Adrenal gland (tissue), 12 donors: ENCODE results near the gene HEATR5B. TPM values are rescaled to one million over a fixed set of nuclear protein-coding genes. Genes with fewer than 3 reads are reported as not detected.

Experiments used
- DNase-seq, 7 donors: peaks; one replicate each; pipeline ENCODE4 v3.0.0-alpha.2; 2019 to 2020
- H3K27ac ChIP-seq, 5 donors: fragments of 200-600 bp; sonication (generic) in 4 of 5; 1 replicate in 3 of 5; 2 replicates in 2 of 5; pipeline versions ENCODE4 v1.5.1 to v1.8.0; 2016 to 2020; ENCODE audit warnings: mild to moderate bottlenecking in 1 of 5
- H3K27me3 ChIP-seq: fragments of 200-600 bp; 2 replicates; pipeline ENCODE4 v1.8.0; 2021
- H3K36me3 ChIP-seq, 2 donors: fragments of 200-600 bp; replicated peaks in 1 of 2; 1 replicate in 1 of 2; 2 replicates in 1 of 2; pipeline versions ENCODE4 v1.5.1 to v1.8.0; 2018 to 2022
- H3K4me1 ChIP-seq, 2 donors: fragments of 200-600 bp; replicated peaks in 1 of 2; 1 replicate in 1 of 2; 2 replicates in 1 of 2; pipeline versions ENCODE4 v1.5.1 to v1.8.0; 2018 to 2021
- H3K4me3 ChIP-seq, 4 donors: fragments of 200-600 bp; sonication (generic) in 3 of 4; one replicate each; pipeline ENCODE4 v1.5.1; 2016 to 2018
- H3K9me3 ChIP-seq, 3 donors: fragments of 200-600 bp; sonication (generic) in 1 of 3; replicated peaks in 1 of 3; 1 replicate in 2 of 3; 2 replicates in 1 of 3; pipeline versions ENCODE4 v1.5.1 to v1.8.0; 2016 to 2021
- CTCF ChIP-seq, 6 experiments: fragments of 450-650 bp in 4 of 6; fragments of 200-600 bp in 2 of 6; sonication (generic) in 1 of 6; IDR thresholded peaks; 1 replicate in 5 of 6; 2 replicates in 1 of 6; pipeline versions ENCODE4 v1.5.1 to v1.8.0; 2016 to 2021; ENCODE audit warnings: antibody characterized with exemption in 6 of 6, mild to moderate bottlenecking in 2 of 6, moderate library complexity in 1 of 6
- POLR2A ChIP-seq, 2 donors: fragments of 450-650 bp; IDR thresholded peaks; one replicate each; pipeline ENCODE4 v1.6.1; 2017; ENCODE audit warnings: antibody characterized with exemption in 2 of 2, mild to moderate bottlenecking in 2 of 2, moderate library complexity in 1 of 2
- WGBS, 4 donors: extraction: QIAGEN DNeasy Blood & Tissue Kit in 2 of 4; methylation state at CpG; one replicate each; pipeline versions ENCODE4 v1.1.5 to v1.1.7; 2013 to 2017; 5-methylcytosine and 5-hydroxymethylcytosine counted together
- intact Hi-C, 2 donors: fragments of 100-400 bp; cut with DNase I; formaldehyde crosslinking; loops; one replicate each; pipeline versions ENCODE4 v1.14.1 to v1.15.0; 2022 to 2023
- polyA plus RNA-seq, 3 donors: library from polyadenylated mRNA; stranded (reverse); fragments of 200-250 nt in 2 of 3; fragments of 350-450 nt in 1 of 3; fragmentation: Illumina TruSeq in 1 of 3; extraction: RNeasy Lipid Tissue Mini Kit (QIAGEN cat#74804) in 1 of 3; gene quantifications; one replicate each; pipeline ENCODE4 v1.2.3, GENCODE V29; 2013 to 2014
- total RNA-seq, 9 donors: library from RNA; depleted of rRNA in 4 of 9; stranded (reverse); fragments of >200 nt in 4 of 9; fragments of 120-200 nt in 1 of 9; fragmentation: NEBNext Ultra II Directional in 1 of 9; extraction: Animal tissue kit (Norgen Biotek cat#: 25700) in 1 of 9; gene quantifications; one replicate each; pipeline versions ENCODE4 v1.1.0 to v1.2.4, GENCODE V29; 2013 to 2023
- donor health status: healthy with polysubstance abuse.
- donor health status: Bipolar disorder and iron deficiency.
- donor health status: DM: yes; HTN: yes; CAD: no.
- donor health status: DM: no; HTN: no; CAD: no.
- donor health status: DM: no; HTN: no; CAD: no.
- donor health status: DM: yes; HTN: yes; CAD: no.

HEATR5B gene
- total and polyA plus RNA-seq, 12 donors, result 7.4 to 34.3 (median 20.4) TPM

- 95 to 98% (median 95%) methylated on average over 5 of the region's 5 CpGs for WGBS, 4 donors
- Histone ChIP-seq H3K9me3 (no peaks in the 10 kb centered on the region), H3K27me3 (no peaks in the 10 kb centered on the region), H3K4me1 (peaks cover 6 to 7% of the 10 kb centered on the region in 2 donors), H3K36me3 (peaks cover 0 to 21% of the 10 kb centered on the region in 2 donors), H3K27ac (no peak overlapping the region), H3K4me3 (no peak overlapping the region)
- TF ChIP-seq POLR2A (IDR thresholded peaks at IDR 0.05) (no peak), CTCF (IDR thresholded peaks at IDR 0.05) (no peak)
- intact Hi-C loops, result no loop called here
- DNase-seq, result no peak
Observed at GRCh38 chr2:37026050-37026449, 58.1 kb downstream of the HEATR5B start.

GRCh38 chr2:37020887-37021796 lies 63.0 kb downstream of the HEATR5B start:
- Histone ChIP-seq H3K9me3 (no peaks in the 10 kb centered on the region), H3K27me3 (no peaks in the 10 kb centered on the region), H3K27ac (peak overlapping the region in 4 of 5 donors; percentile 40 to 77 (median 62)), H3K36me3 (peaks cover 0 to 24% of the 10 kb centered on the region in 2 donors), H3K4me3 (no peak overlapping the region), H3K4me1 (peaks cover 20 to 22% of the 10 kb centered on the region in 2 donors)
- 86 to 89% (median 88%) methylated on average over 5 of the region's 5 CpGs for WGBS, 4 donors
- TF ChIP-seq POLR2A (IDR thresholded peaks at IDR 0.05) (no peak), CTCF (IDR thresholded peaks at IDR 0.05) (no peak)
- DNase-seq, result no peak
- intact Hi-C loops, result no loop called here

GRCh38 chr2:37020212-37020886 lies 63.8 kb downstream of the HEATR5B start:
- H3K4me3 ChIP-seq, result no peak overlapping the region
- intact Hi-C loops, result no loop called here
- H3K27ac ChIP-seq, result peak overlapping the region in 4 of 5 donors; percentile 40 to 86 (median 68)
- peak; percentile 87 to 98 (median 96) for DNase-seq
- 17 to 33% (median 25%) methylated on average over 5 of the region's 5 CpGs for WGBS, 4 donors
- peaks cover 20 to 22% of the 10 kb centered on the region in 2 donors for H3K4me1 ChIP-seq
- no peaks in the 10 kb centered on the region for H3K9me3 ChIP-seq
- TF ChIP-seq POLR2A (IDR thresholded peaks at IDR 0.05), result no peak
- no peak for TF ChIP-seq CTCF (IDR thresholded peaks at IDR 0.05)
- H3K36me3 ChIP-seq, result peaks cover 0 to 24% of the 10 kb centered on the region in 2 donors
- no peaks in the 10 kb centered on the region for H3K27me3 ChIP-seq

- Histone ChIP-seq H3K36me3 (peaks cover 0 to 39% of the 10 kb centered on the region in 2 donors), H3K27me3 (no peaks in the 10 kb centered on the region), H3K4me1 (no peaks in the 10 kb centered on the region), H3K9me3 (no peaks in the 10 kb centered on the region), H3K4me3 (no peak overlapping the region), H3K27ac (no peak overlapping the region)
- no peak for TF ChIP-seq CTCF (IDR thresholded peaks at IDR 0.05)
- TF ChIP-seq POLR2A (IDR thresholded peaks at IDR 0.05), result no peak
- DNase-seq, result no peak
- 84 to 96% (median 92%) methylated on average over 4 of the region's 4 CpGs for whole genome bisulfite sequencing, 4 donors
- intact Hi-C loops, result no loop called here
Observed at GRCh38 chr2:37013315-37013641, 70.9 kb downstream of the HEATR5B start.
